ENCODE data around the gene MBNL1.

- TF ChIP-seq, protein P1, sequence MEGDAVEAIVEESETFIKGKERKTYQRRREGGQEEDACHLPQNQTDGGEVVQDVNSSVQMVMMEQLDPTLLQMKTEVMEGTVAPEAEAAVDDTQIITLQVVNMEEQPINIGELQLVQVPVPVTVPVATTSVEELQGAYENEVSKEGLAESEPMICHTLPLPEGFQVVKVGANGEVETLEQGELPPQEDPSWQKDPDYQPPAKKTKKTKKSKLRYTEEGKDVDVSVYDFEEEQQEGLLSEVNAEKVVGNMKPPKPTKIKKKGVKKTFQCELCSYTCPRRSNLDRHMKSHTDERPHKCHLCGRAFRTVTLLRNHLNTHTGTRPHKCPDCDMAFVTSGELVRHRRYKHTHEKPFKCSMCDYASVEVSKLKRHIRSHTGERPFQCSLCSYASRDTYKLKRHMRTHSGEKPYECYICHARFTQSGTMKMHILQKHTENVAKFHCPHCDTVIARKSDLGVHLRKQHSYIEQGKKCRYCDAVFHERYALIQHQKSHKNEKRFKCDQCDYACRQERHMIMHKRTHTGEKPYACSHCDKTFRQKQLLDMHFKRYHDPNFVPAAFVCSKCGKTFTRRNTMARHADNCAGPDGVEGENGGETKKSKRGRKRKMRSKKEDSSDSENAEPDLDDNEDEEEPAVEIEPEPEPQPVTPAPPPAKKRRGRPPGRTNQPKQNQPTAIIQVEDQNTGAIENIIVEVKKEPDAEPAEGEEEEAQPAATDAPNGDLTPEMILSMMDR (IDR thresholded peaks at IDR 0.05): no peak
- no peak for TF ChIP-seq TCF7L2 (IDR thresholded peaks at IDR 0.05; ENCODE audit: low read depth, low read length)
- TF ChIP-seq POLR2AphosphoS5 (IDR thresholded peaks at IDR 0.05; ENCODE audit: low read depth, low read length): no peak
- no peak for TF ChIP-seq REST (IDR thresholded peaks at IDR 0.05; ENCODE audit: insufficient read depth in 1 of 2, low read depth in 2 of 2, low read length in 1 of 2)
- TF ChIP-seq SIN3A (IDR thresholded peaks at IDR 0.05; ENCODE audit: borderline replicate concordance, insufficient read depth, low read depth, low read length): no peak
Measured at GRCh38 chr3:152428577-152428976, 159.8 kb downstream of the MBNL1 start.

Measured in Panc1 (cell line).